HG03135 (cell line): ENCODE measurements around the gene ZNF407.

ENCODE experiments used
- ATAC-seq: cut with Tn5 transposase; IDR thresholded peaks from one replicate; pipeline ENCODE4 v1.9.1; 2021; ENCODE audit warnings: mild to moderate bottlenecking, moderate library complexity; ENCODE audit not compliant: unreplicated experiment

ZNF407 gene

GRCh38 chr18:74818516-74819175, 221.0 kb downstream of the ZNF407 start:
- no peak for ATAC-seq

- ATAC-seq = peak; percentile 71
These were observed 221.9 kb downstream of the ZNF407 start for GRCh38 chr18:74819433-74820059.

- no peak for ATAC-seq
These were observed 222.6 kb downstream of the ZNF407 start for GRCh38 chr18:74820160-74820780.

DNA sequence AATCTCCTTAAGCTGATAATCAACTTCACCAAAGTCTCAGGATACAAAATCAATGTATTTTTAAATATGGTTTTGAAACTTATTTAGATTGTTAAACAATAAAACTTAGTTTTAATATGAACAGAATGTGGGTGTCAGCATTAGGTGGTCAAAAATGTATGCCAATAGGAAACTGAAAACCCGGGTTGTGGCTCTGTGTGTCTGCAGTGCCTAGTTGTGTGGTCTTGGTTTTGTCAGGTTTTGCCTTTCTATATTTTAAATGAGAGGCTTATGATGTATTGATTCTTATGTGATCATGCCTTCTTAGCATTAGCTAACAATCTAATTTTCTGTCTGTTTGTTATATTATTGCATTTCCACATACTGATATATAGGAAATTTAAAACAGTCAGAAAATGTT, 227.8 kb downstream of the ZNF407 start:
- no peak for ATAC-seq

DNA sequence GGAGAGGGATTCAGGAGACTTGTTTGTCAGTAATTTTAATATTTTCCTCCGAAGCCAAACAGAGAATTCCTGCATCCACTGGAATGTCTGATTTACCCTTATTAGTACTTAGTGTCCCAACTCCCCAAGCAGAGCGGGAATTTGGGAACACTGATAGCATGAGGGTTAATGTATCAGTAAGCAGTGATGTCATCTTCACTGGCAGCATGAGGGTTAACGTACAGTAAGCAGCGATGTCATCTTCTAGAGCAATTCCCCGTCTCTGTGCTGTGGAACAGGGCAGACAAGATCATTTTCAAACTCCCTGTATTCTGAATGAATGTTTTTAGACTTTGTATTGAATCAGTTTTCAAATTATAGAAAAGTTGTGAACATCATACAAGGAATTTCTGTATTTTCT, 228.9 kb downstream of the ZNF407 start:
- ATAC-seq = no peak

GRCh38 chr18:74828200-74828599, 230.5 kb downstream of the ZNF407 start:
- ATAC-seq = no peak

- ATAC-seq = no peak
These were observed 234.0 kb downstream of the ZNF407 start for GRCh38 chr18:74831571-74832250.

DNA sequence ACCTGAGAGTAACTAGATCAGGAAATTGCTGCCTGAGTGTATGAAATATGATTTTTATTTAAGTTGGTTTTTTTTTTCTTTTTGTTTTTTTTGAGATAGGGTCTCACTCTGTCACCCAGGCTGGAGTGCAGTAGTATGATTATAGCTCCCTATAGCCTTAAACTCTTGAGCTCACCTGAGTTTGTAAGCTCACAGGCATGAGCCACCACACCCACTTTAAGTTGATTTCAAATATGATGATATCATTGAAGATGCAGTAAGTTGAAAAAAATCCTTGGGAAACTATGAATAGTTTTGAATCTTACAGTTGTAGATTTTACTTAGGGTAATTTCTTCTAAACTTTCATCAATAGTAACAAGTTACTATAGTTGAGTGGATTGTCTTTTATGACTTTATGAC, 234.7 kb downstream of the ZNF407 start:
- no peak for ATAC-seq

- ATAC-seq = no peak
These were observed 235.3 kb downstream of the ZNF407 start for GRCh38 chr18:74832999-74833398.

DNA sequence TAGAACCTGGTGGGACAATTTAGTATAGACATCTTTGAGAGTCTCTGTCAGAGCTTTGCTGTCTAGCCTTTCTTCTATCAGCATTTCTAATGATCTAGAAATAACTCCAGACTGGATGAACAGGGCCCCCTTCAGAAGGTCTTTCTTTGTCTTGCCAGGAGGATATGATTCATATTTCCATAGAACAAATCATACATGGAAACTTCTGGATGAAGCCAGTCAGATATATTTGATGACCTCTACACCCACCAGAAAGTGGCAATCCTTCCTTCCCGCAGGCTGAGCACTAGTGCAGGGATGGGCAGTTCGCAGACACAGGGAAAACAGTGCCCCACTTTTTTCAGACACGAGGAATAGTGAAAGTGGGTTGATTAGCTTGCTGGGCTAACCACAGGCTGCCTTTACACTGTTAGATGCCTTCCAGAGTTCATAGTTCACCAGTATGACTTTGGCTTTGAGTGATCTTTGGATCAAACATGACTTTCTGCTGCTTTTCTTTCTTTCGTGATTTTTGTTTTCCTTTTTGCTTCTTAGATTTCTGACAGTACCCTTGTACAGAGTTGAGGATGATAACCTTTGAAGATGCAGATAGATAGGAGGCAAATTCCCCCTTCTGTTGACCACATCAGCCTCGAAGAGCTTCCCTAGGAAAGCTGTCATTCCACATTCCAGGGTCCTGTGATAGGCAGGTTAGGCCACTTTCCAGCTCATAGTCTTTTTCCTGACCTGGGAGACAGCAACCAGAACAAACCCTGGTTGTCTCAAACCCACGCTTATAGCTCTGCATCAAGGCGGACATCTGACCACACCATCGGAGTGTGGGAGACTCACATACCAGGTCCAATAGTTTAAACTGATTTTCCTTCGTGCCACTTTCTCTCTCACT, 237.0 kb downstream of the ZNF407 start:
- no peak for ATAC-seq

GRCh38 chr18:74836296-74837139, 238.8 kb downstream of the ZNF407 start:
- no peak for ATAC-seq

- no peak for ATAC-seq
These were observed 243.0 kb downstream of the ZNF407 start for GRCh38 chr18:74840492-74841167.

- no peak for ATAC-seq
These were observed 243.6 kb downstream of the ZNF407 start for GRCh38 chr18:74841248-74841647.

DNA sequence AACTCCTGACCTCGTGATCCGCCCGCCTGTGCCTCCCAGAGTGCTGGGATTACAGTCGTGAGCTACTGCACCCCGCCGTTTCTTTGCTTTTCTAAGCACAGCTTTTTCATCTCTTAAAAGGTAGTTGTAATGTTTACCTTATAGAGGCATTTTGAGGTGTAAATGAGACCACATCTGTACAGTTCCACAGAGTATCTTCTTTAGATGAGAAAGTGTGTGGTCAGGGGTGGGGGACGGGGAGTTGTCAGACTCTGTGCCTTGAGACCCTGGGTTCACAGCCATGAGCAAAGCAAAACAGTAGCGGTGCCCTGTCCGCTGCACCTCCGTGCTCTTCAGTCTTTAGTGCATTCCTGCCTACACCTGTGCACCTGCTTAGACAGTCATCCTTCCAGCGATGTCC, 251.6 kb downstream of the ZNF407 start:
- ATAC-seq = no peak

DNA sequence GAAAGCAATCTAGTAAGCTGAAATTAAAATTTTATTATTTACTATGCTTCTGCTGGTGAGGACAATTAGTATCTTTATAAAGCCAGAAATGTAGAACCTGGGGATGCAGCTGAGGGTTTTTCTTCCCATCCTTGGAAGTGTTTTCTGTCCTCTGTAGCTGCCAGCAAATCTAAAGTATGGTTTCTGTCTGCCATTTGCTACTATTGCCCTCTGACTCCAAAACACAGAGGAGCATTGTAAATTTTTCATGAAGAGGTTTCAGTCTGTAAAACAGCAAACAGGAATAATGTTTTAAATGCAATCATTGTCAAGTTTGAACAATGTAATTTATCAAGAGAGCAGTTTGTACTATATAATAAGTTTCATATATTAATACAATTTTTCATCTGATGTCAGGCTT, 258.8 kb downstream of the ZNF407 start:
- no peak for ATAC-seq

GRCh38 chr18:74856928-74857327, 259.3 kb downstream of the ZNF407 start:
- no peak for ATAC-seq

DNA sequence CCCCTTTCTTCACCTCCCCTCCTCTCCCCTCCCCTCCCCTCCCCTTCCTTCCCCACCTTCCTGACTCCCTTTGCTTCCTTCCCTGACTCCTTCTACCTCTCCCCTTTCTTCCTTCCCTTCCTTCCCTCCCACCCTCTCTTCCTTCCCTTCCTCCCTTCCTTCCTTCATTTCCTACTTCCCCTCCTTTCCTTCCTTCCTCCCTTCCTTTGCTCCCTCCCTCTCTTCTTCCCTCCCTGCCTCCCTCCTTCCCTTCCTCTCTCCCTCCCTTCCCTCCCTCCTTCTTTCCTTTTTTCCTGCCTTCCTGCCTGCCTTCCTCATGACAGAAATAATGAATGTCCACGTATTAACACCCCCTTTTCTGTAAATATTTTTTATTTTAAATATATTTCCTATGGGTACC, 260.2 kb downstream of the ZNF407 start:
- no peak for ATAC-seq

- no peak for ATAC-seq
These were observed 263.5 kb downstream of the ZNF407 start for GRCh38 chr18:74861154-74861553.

- no peak for ATAC-seq
These were observed 264.4 kb downstream of the ZNF407 start for GRCh38 chr18:74862094-74862493.
